HCT116 (cell line): Measurements from ENCODE around the gene RBM4B. TPM values are rescaled to one million over a fixed set of nuclear protein-coding genes. Genes with fewer than 3 reads are reported as not detected.

Source experiments
- ATAC-seq: fragments of 200-7000 bp; cut with Tn5 transposase; 2 replicates; pipeline ENCODE4 v1.9.1; 2020; ENCODE audit warnings: mild to moderate bottlenecking, moderate library complexity
- BruUV-seq: library from RNA; stranded (reverse); fragments of 400-500 nt; replicated peaks from 2 replicates; lab custom pipeline; 2021; lab: Mats Ljungman, UMichigan
- CTCF ChIA-PET: fragments of 300-600 bp; sonication (Branson Sonifier 250); formaldehyde crosslinking; loops from one replicate; lab custom pipeline; 2021; ENCODE audit warnings: antibody characterized with exemption; lab: Charles Lee
- POLR2A ChIA-PET: fragments of 300-600, 350-600 bp; sonication (Branson Sonifier 250); formaldehyde crosslinking; loops from one replicate; lab custom pipeline; 2021; ENCODE audit warnings: antibody characterized with exemption; lab: Charles Lee
- RAD21 ChIA-PET, 2 experiments: fragments of 300-600 bp; sonication (Branson Sonifier 250); formaldehyde crosslinking; loops; one replicate each; lab custom pipeline; 2023; ENCODE audit warnings: low total read pairs in 2 of 2; ENCODE audit not compliant: uncharacterized antibody in 2 of 2, unreplicated experiment in 2 of 2, low non-redundant PET in 1 of 2; lab: Charles Lee
- DNase-seq: peaks from one replicate; pipeline ENCODE4 v3.0.0-alpha.2; 2010; ENCODE audit warnings: low read depth, low spot score
- H2AFZ ChIP-seq: fragments of 200-600 bp; shearing (Covaris generic), sonication (generic); 2 replicates; pipeline ENCODE4 v1.6.1; 2017; ENCODE audit warnings: low read depth, mixed run types, mixed read lengths, antibody characterized with exemption, low read length; ENCODE audit not compliant: poor library complexity, severe bottlenecking
- H3K27ac ChIP-seq: 2 replicates; pipeline ENCODE4 v1.5.1; 2012; ENCODE audit warnings: low read depth, low read length
- H3K27me3 ChIP-seq: fragments of 200-600 bp; sonication (generic); 2 replicates; pipeline ENCODE4 v1.6.1; 2016; ENCODE audit warnings: mixed run types, low read length, mixed read lengths; ENCODE audit not compliant: insufficient read depth
- H3K36me3 ChIP-seq, 2 experiments: fragments of 200-500 bp in 1 of 2; fragments of 200-600 bp in 1 of 2; sonication (Bioruptor generic) in 1 of 2; sonication (generic) in 1 of 2; 2 replicates each; pipeline versions ENCODE4 v1.5.1 to v1.6.1; 2014 to 2016; ENCODE audit warnings: low read length in 2 of 2, inconsistent platforms in 1 of 2, mixed read lengths in 1 of 2, mixed run types in 1 of 2; ENCODE audit not compliant: insufficient read depth in 2 of 2, control insufficient read depth in 1 of 2
- H3K4me1 ChIP-seq, 2 experiments: fragments of 200-600 bp in 1 of 2; sonication (generic) in 1 of 2; 2 replicates each; pipeline versions ENCODE4 v1.5.1 to v1.6.1; 2012 to 2017; ENCODE audit warnings: low read length in 2 of 2, inconsistent platforms in 1 of 2, mild to moderate bottlenecking in 1 of 2, mixed read lengths in 1 of 2, mixed run types in 1 of 2, moderate library complexity in 1 of 2; ENCODE audit not compliant: insufficient read depth in 2 of 2, control insufficient read depth in 1 of 2
- H3K4me2 ChIP-seq: fragments of 200-600 bp; sonication (generic); 2 replicates; pipeline ENCODE4 v1.6.1; 2017; ENCODE audit warnings: mixed run types, low read length, mixed read lengths
- H3K4me3 ChIP-seq, 2 experiments: fragments of 200-600 bp in 1 of 2; sonication (generic) in 1 of 2; replicated peaks in 1 of 2; 2 replicates each; pipeline ENCODE4 v1.5.1; 2011 to 2016; ENCODE audit warnings: low read length in 2 of 2, control low read depth in 1 of 2, low read depth in 1 of 2, mild to moderate bottlenecking in 1 of 2, mixed read lengths in 1 of 2, mixed run types in 1 of 2
- H3K79me2 ChIP-seq: fragments of 200-600 bp; sonication (generic); 2 replicates; pipeline ENCODE4 v1.6.1; 2017; ENCODE audit warnings: mild to moderate bottlenecking, mixed run types, low read length, moderate library complexity, mixed read lengths; ENCODE audit not compliant: insufficient read depth
- H3K9ac ChIP-seq: fragments of 200-600 bp; sonication (generic); 2 replicates; pipeline ENCODE4 v1.6.1; 2016; ENCODE audit warnings: low read length, mixed read lengths
- H3K9me2 ChIP-seq: fragments of 200-600 bp; sonication (generic), shearing (Covaris generic); 2 replicates; pipeline ENCODE4 v1.6.1; 2017; ENCODE audit warnings: mixed run types, mild to moderate bottlenecking, moderate library complexity; ENCODE audit not compliant: insufficient read depth
- H3K9me3 ChIP-seq, 2 experiments: fragments of 200-500 bp in 1 of 2; fragments of 200-600 bp in 1 of 2; sonication (Bioruptor generic) in 1 of 2; sonication (generic) in 1 of 2; 2 replicates each; pipeline ENCODE4 v1.6.1; 2014 to 2017; ENCODE audit warnings: low read length in 2 of 2, mixed read lengths in 2 of 2, inconsistent platforms in 1 of 2, low read depth in 1 of 2, mild to moderate bottlenecking in 1 of 2, mixed run types in 1 of 2, moderate library complexity in 1 of 2; ENCODE audit not compliant: control insufficient read depth in 1 of 2, insufficient read depth in 1 of 2
- H4K20me1 ChIP-seq: fragments of 200-600 bp; sonication (generic), shearing (Covaris generic); 2 replicates; pipeline ENCODE4 v1.6.1; 2017; ENCODE audit warnings: mixed run types, mild to moderate bottlenecking, moderate library complexity; ENCODE audit not compliant: insufficient read depth
- ATF3 ChIP-seq: IDR thresholded peaks from 2 replicates; pipeline ENCODE4 v1.6.1; 2012
- CBX3 ChIP-seq: IDR thresholded peaks from 2 replicates; pipeline ENCODE4 v1.6.1; 2012; ENCODE audit warnings: low read depth
- CEBPB ChIP-seq: IDR thresholded peaks from 2 replicates; pipeline ENCODE4 v1.6.1; 2012; ENCODE audit warnings: low read depth
- EGR1 ChIP-seq: IDR thresholded peaks from 2 replicates; pipeline ENCODE4 v1.6.1; 2012; ENCODE audit warnings: low read depth
- ELF1 ChIP-seq: IDR thresholded peaks from 2 replicates; pipeline ENCODE4 v1.6.1; 2012; ENCODE audit warnings: low read depth, borderline replicate concordance
- JUND ChIP-seq: IDR thresholded peaks from 2 replicates; pipeline ENCODE4 v1.6.1; 2012
- POLR2AphosphoS5 ChIP-seq: IDR thresholded peaks from 2 replicates; pipeline ENCODE4 v1.6.1; 2011; ENCODE audit warnings: mild to moderate bottlenecking, low read depth, low read length, moderate library complexity
- RAD21 ChIP-seq: IDR thresholded peaks from 2 replicates; pipeline ENCODE4 v1.6.1; 2012; ENCODE audit warnings: low read depth, mild to moderate bottlenecking
- REST ChIP-seq: IDR thresholded peaks from 2 replicates; pipeline ENCODE4 v1.6.1; 2012; ENCODE audit warnings: low read depth
- TCF7L2 ChIP-seq: IDR thresholded peaks from 2 replicates; pipeline ENCODE4 v1.7.0; 2011; ENCODE audit warnings: borderline replicate concordance, inconsistent platforms; ENCODE audit not compliant: insufficient read depth, insufficient read length; ENCODE audit errors: extremely low read depth
- YY1 ChIP-seq: IDR thresholded peaks from 2 replicates; pipeline ENCODE4 v1.6.1; 2011; ENCODE audit warnings: low read length, low read depth, moderate library complexity, mild to moderate bottlenecking; ENCODE audit not compliant: insufficient replicate concordance; ENCODE audit errors: extremely low read depth
- ZNF274 ChIP-seq: fragments of 200-500 bp; sonication (Bioruptor generic); IDR thresholded peaks from 2 replicates; pipeline ENCODE4 v1.6.1; 2014; ENCODE audit warnings: mild to moderate bottlenecking, low read depth, low read length, inconsistent platforms
- intact Hi-C: fragments of 100-400 bp; cut with micrococcal nuclease; formaldehyde crosslinking; loops from 2 replicates; pipeline ENCODE4 v1.10.0; 2022
- total RNA-seq: library from RNA; stranded (reverse); gene quantifications from one replicate; pipeline ENCODE4 v1.2.1, GENCODE V29; 2021; ENCODE audit not compliant: unreplicated experiment

Gene RBM4B
- total RNA-seq, 1 experiment from 2014 or later, result 18.1 TPM

- Histone ChIP-seq H2AFZ (no peak overlapping the region), H3K9ac (no peak overlapping the region), H4K20me1 (peaks cover 35% of the 10 kb centered on the region; the same call in 1 of the 2 replicates), H3K79me2 (peaks cover 100% of the 10 kb centered on the region), H3K4me3 (no peak overlapping the region), H3K9me3 (no peaks in the 10 kb centered on the region), H3K36me3 (peaks cover 59 to 81% of the 10 kb centered on the region in 2 experiments), H3K4me1 (no peaks in the 10 kb centered on the region), H3K4me2 (no peak overlapping the region), H3K27me3 (no peaks in the 10 kb centered on the region), H3K27ac (no peak overlapping the region), H3K9me2 (no peaks in the 10 kb centered on the region)
- ChIA-PET POLR2A (interaction anchor here (0.8 to 1.6 kb wide), 2 partner anchors 10 to 11 kb away, joined by 3 to 7 read pairs; partner anchors contain the start of genes RBM14 and RBM4), CTCF (no interaction called here), RAD21 (no interaction called here)
- TF ChIP-seq TCF7L2 (no peak), CEBPB (no peak), RAD21 (no peak), CBX3 (no peak), POLR2AphosphoS5 (no peak), YY1 (no peak), REST (no peak), ATF3 (no peak), JUND (no peak), ELF1 (no peak), ZNF274 (no peak), EGR1 (no peak)
- intact Hi-C loops, result no loop called here
- ATAC-seq, result no peak
- DNase-seq, result no peak
- no TSS peak for BruUV-seq
These were observed 49.6 kb downstream of the RBM4B start for GRCh38 chr11:66628061-66628603.
